Gastrocnemius medialis (tissue), 4 donors: ENCODE measurements around the gene ADGRG1. TPM values are rescaled to one million over a fixed set of nuclear protein-coding genes. Genes with fewer than 3 reads are reported as not detected.
"Not testable (repeated sequence)": the region's sequence is repeated elsewhere in the genome, so short reads cannot be mapped to it uniquely, and the experiment has no call there.

Experiments used
- ATAC-seq, 2 donors: fragments of 150-250 bp; one replicate each; pipeline ENCODE4 v1.9.1; 2016
- DNase-seq, 2 donors: peaks; one replicate each; pipeline ENCODE4 v3.0.0-alpha.2; 2019
- H3K27ac ChIP-seq, 4 donors: fragments of 200-600 bp; sonication (generic); 1 replicate in 1 of 4; 2 replicates in 3 of 4; pipeline ENCODE4 v1.5.1; 2016 to 2018; ENCODE audit warnings: mild to moderate bottlenecking in 2 of 4, moderate library complexity in 1 of 4
- H3K27me3 ChIP-seq, 3 donors: fragments of 200-600 bp; sonication (generic) in 2 of 3; 1 replicate in 1 of 3; 2 replicates in 2 of 3; pipeline versions ENCODE4 v1.5.1 to v1.6.0; 2016 to 2019; ENCODE audit warnings: mild to moderate bottlenecking in 1 of 3, moderate library complexity in 1 of 3
- H3K36me3 ChIP-seq, 2 donors: fragments of 200-600 bp; sonication (generic) in 1 of 2; one replicate each; pipeline ENCODE4 v1.5.1; 2017 to 2018
- H3K4me1 ChIP-seq, 2 donors: fragments of 200-600 bp; sonication (generic) in 1 of 2; one replicate each; pipeline ENCODE4 v1.5.1; 2016 to 2017; ENCODE audit warnings: mild to moderate bottlenecking in 2 of 2
- H3K4me3 ChIP-seq, 4 donors: fragments of 200-600 bp; sonication (generic) in 3 of 4; 1 replicate in 1 of 4; 2 replicates in 3 of 4; pipeline ENCODE4 v1.5.1; 2016 to 2019; ENCODE audit warnings: mild to moderate bottlenecking in 2 of 4
- H3K9me3 ChIP-seq, 3 donors: fragments of 200-600 bp; sonication (generic) in 2 of 3; 1 replicate in 1 of 3; 2 replicates in 2 of 3; pipeline ENCODE4 v1.5.1; 2016 to 2019
- POLR2A ChIP-seq, 2 donors: fragments of 450-650 bp; IDR thresholded peaks; one replicate each; pipeline ENCODE4 v1.6.1; 2017; ENCODE audit warnings: antibody characterized with exemption in 2 of 2, mild to moderate bottlenecking in 2 of 2, moderate library complexity in 2 of 2
- in situ Hi-C, 4 donors: fragments of 200-750 bp; cut with MboI; loops; one replicate each; pipeline versions ENCODE4 v1.15.0 to v1.8.0; 2017; ENCODE audit warnings: low sequenced_read_pairs in 4 of 4
- intact Hi-C: fragments of 100-400 bp; cut with DNase I; formaldehyde crosslinking; loops from one replicate; pipeline ENCODE4 v1.15.1; 2023; ENCODE audit warnings: low total_unique reads
- total RNA-seq, 4 donors: library from RNA; depleted of rRNA; stranded (reverse); fragments of >200 nt; gene quantifications; one replicate each; pipeline versions ENCODE4 v1.1.0 to v1.2.3, GENCODE V29; 2016
- TF ChIP-seq, protein P1 (sequence below), 5 experiments: fragments of 450-650 bp in 3 of 5; fragments of 200-600 bp in 2 of 5; sonication (generic) in 2 of 5; IDR thresholded peaks in 4 of 5; conservative IDR thresholded peaks in 1 of 5; 1 replicate in 4 of 5; 2 replicates in 1 of 5; pipeline ENCODE4 v1.5.1; 2016 to 2019; ENCODE audit warnings: antibody characterized with exemption in 5 of 5, mild to moderate bottlenecking in 3 of 5, moderate library complexity in 3 of 5

The ADGRG1 gene
- total RNA-seq, 4 donors from 2014 or later, result 9.8 to 14.6 (median 13.3) TPM

DNA sequence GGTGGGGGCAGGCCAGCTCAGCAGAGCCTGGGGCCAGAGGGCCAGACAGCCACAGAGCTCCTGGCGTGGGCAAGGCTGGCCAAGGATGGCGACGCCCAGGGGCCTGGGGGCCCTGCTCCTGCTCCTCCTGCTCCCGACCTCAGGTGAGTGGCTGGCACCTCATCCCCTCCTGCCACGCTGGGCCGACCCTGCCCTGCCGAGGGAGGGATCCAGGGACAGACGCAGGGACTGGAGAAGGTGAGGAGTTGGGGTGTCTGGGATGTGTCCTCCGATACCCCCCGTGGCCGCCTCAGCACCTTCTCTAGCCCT lies 39.8 kb downstream of the ADGRG1 start, which contains the start of gene ADGRG3:
TSS of gene ADGRG3 (plus strand) at position 44 of the 309 bp plus-strand sequence. CDS start at position 86, 42 bp downstream.
- Histone ChIP-seq H3K27ac (no peak within 1 kb of the TSS), H3K36me3 (no peaks in the 10 kb centered on the region), H3K4me1 (no peaks in the 10 kb centered on the region), H3K27me3 (no peaks in the 10 kb centered on the region), H3K9me3 (no peaks in the 10 kb centered on the region), H3K4me3 (no peak within 1 kb of the TSS)
- ATAC-seq, result no peak
- TF ChIP-seq, protein P1, sequence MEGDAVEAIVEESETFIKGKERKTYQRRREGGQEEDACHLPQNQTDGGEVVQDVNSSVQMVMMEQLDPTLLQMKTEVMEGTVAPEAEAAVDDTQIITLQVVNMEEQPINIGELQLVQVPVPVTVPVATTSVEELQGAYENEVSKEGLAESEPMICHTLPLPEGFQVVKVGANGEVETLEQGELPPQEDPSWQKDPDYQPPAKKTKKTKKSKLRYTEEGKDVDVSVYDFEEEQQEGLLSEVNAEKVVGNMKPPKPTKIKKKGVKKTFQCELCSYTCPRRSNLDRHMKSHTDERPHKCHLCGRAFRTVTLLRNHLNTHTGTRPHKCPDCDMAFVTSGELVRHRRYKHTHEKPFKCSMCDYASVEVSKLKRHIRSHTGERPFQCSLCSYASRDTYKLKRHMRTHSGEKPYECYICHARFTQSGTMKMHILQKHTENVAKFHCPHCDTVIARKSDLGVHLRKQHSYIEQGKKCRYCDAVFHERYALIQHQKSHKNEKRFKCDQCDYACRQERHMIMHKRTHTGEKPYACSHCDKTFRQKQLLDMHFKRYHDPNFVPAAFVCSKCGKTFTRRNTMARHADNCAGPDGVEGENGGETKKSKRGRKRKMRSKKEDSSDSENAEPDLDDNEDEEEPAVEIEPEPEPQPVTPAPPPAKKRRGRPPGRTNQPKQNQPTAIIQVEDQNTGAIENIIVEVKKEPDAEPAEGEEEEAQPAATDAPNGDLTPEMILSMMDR (IDR thresholded peaks at IDR 0.05 in 4 of 5, conservative IDR thresholded peaks at IDR 0.05 in 1 of 5), result no peak
- no peak for TF ChIP-seq POLR2A (IDR thresholded peaks at IDR 0.05)
- no peak for DNase-seq
- in situ Hi-C loops, result no loop called here
- intact Hi-C loops, result no loop called here

GRCh38 chr16:57668630-57669475 lies 40.4 kb downstream of the ADGRG1 start:
- Histone ChIP-seq H3K36me3 (no peaks in the 10 kb centered on the region), H3K9me3 (no peaks in the 10 kb centered on the region), H3K27ac (no peak overlapping the region), H3K4me3 (no peak overlapping the region), H3K4me1 (no peaks in the 10 kb centered on the region), H3K27me3 (no peaks in the 10 kb centered on the region)
- DNase-seq (no peak), ATAC-seq (no peak)
- in situ Hi-C loops, result no loop called here
- TF ChIP-seq, protein P1 (IDR thresholded peaks at IDR 0.05 in 4 of 5, conservative IDR thresholded peaks at IDR 0.05 in 1 of 5), result no peak
- TF ChIP-seq POLR2A (IDR thresholded peaks at IDR 0.05), result no peak
- intact Hi-C loops, result no loop called here

DNA sequence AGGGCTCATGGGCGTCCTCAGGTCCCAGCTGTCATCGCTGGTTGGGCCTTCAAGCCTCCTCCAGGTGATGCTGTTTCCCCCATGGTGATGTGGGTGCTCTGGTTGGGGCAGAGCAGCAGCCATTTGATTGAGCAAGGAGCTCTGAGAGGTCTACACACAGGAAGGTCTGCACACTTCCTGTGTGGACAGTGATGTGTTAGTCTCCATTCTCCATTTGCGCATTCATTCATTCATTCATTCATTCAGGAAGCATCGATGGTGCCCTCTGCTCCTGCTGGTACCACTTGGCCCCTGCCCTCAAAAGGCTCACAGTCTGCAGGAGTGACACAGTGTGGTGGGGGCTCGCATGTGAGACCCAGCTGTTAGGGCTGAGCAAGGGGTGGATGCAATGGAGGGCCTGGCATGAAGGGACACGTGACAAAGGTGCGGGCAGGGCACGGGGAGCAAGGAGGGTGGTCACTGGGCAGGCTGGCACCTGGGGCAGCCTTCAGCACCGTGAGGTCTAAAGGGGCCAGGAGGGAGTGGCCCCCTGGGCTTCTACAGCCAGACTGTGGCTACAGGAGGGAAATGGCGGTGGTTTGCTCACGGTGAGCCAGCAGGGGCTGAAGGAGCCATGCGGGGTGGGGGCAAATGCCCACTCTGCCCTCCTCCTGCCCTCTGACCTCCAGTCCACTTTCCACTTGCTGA lies 41.2 kb downstream of the ADGRG1 start:
- H3K4me1 ChIP-seq, result no peaks in the 10 kb centered on the region
- H3K27me3 ChIP-seq, result no peaks in the 10 kb centered on the region
- H3K4me3 ChIP-seq, result no peak overlapping the region
- no peaks in the 10 kb centered on the region for H3K9me3 ChIP-seq
- DNase-seq (no peak), ATAC-seq (no peak)
- no peaks in the 10 kb centered on the region for H3K36me3 ChIP-seq
- in situ Hi-C loops (no loop called here), intact Hi-C loops (no loop called here)
- no peak overlapping the region for H3K27ac ChIP-seq
- TF ChIP-seq, protein P1 (IDR thresholded peaks at IDR 0.05 in 4 of 5, conservative IDR thresholded peaks at IDR 0.05 in 1 of 5), result no peak
- no peak for TF ChIP-seq POLR2A (IDR thresholded peaks at IDR 0.05)

GRCh38 chr16:57670196-57670595 lies 41.8 kb downstream of the ADGRG1 start:
- no peaks in the 10 kb centered on the region for H3K4me1 ChIP-seq
- TF ChIP-seq, protein P1 (IDR thresholded peaks at IDR 0.05 in 4 of 5, conservative IDR thresholded peaks at IDR 0.05 in 1 of 5), result no peak
- no peak for TF ChIP-seq POLR2A (IDR thresholded peaks at IDR 0.05)
- H3K9me3 ChIP-seq, result no peaks in the 10 kb centered on the region
- no peaks in the 10 kb centered on the region for H3K27me3 ChIP-seq
- DNase-seq (no peak), ATAC-seq (no peak)
- no peak overlapping the region for H3K27ac ChIP-seq
- in situ Hi-C loops, result no loop called here
- intact Hi-C loops, result no loop called here
- H3K36me3 ChIP-seq, result no peaks in the 10 kb centered on the region
- no peak overlapping the region for H3K4me3 ChIP-seq

- in situ Hi-C loops, ATAC-seq, H3K27ac ChIP-seq, H3K4me3 ChIP-seq, H3K4me1 ChIP-seq, intact Hi-C loops, H3K36me3 ChIP-seq, DNase-seq, H3K9me3 ChIP-seq, H3K27me3 ChIP-seq: not testable (repeated sequence)
Measured at GRCh38 chr16:57671451-57671850, 43.0 kb downstream of the ADGRG1 start.
